Stomach (tissue), 4 donors: ENCODE results near the gene DACH2.

Experiments
- CTCF ChIP-seq, 7 experiments: fragments of 450-650 bp in 4 of 7; fragments of 200-600 bp in 3 of 7; sonication (generic) in 3 of 7; IDR thresholded peaks; one replicate each; pipeline ENCODE4 v1.5.1; 2016 to 2019; ENCODE audit warnings: antibody characterized with exemption in 7 of 7, control low read depth in 2 of 7, mild to moderate bottlenecking in 1 of 7
- EP300 ChIP-seq: sonication (generic); formaldehyde crosslinking; IDR thresholded peaks from one replicate; pipeline ENCODE4 v1.6.1; 2017; ENCODE audit warnings: antibody characterized with exemption
- POLR2A ChIP-seq, 4 donors: fragments of 450-650 bp; IDR thresholded peaks; one replicate each; pipeline ENCODE4 v1.6.1; 2016; ENCODE audit warnings: antibody characterized with exemption in 4 of 4, control low read depth in 2 of 4, mild to moderate bottlenecking in 1 of 4, moderate library complexity in 1 of 4
- POLR2AphosphoS5 ChIP-seq, 3 donors: sonication (generic); formaldehyde crosslinking; IDR thresholded peaks; one replicate each; pipeline ENCODE4 v1.6.1; 2016; ENCODE audit warnings: antibody characterized with exemption in 3 of 3

- no peak for TF ChIP-seq CTCF (IDR thresholded peaks at IDR 0.05)
- no peak for TF ChIP-seq POLR2AphosphoS5 (IDR thresholded peaks at IDR 0.05)
- no peak for TF ChIP-seq POLR2A (IDR thresholded peaks at IDR 0.05)
- TF ChIP-seq EP300, result no peak
Measured at GRCh38 chrX:86192827-86193226, 44.6 kb downstream of the DACH2 start.
